EL (cell line): ENCODE measurements around the gene NELFB.

Experiments
- DNase-seq: peaks from one replicate; pipeline ENCODE4 v3.0.0-alpha.2; 2016

NELFB gene

DNA sequence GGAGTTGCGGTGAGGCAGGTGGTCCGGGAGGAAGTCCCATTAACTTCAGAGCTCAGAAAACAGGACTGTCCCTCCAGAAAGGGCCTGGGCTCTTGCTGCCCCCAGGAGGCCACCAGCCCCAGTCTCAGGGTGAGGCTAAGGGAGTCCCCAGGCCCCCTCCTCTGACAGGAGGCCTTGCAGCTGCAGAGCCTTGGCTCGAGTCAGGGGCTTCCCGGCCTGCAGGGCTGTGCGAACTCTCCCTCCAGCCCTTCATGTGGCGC lies 7.3 kb upstream of the NELFB start:
- no peak for DNase-seq

- DNase-seq = no peak
Measured at GRCh38 chr9:137250329-137251193, 4.6 kb upstream of the NELFB start.

- DNase-seq = no peak
Measured at GRCh38 chr9:137251194-137251461, 4.0 kb upstream of the NELFB start, which contains the start of gene STPG3. Gene STPG3, plus strand, starts transcription at chr9:137251286. Its CDS starts 1 bp downstream, at chr9:137251287.

DNA sequence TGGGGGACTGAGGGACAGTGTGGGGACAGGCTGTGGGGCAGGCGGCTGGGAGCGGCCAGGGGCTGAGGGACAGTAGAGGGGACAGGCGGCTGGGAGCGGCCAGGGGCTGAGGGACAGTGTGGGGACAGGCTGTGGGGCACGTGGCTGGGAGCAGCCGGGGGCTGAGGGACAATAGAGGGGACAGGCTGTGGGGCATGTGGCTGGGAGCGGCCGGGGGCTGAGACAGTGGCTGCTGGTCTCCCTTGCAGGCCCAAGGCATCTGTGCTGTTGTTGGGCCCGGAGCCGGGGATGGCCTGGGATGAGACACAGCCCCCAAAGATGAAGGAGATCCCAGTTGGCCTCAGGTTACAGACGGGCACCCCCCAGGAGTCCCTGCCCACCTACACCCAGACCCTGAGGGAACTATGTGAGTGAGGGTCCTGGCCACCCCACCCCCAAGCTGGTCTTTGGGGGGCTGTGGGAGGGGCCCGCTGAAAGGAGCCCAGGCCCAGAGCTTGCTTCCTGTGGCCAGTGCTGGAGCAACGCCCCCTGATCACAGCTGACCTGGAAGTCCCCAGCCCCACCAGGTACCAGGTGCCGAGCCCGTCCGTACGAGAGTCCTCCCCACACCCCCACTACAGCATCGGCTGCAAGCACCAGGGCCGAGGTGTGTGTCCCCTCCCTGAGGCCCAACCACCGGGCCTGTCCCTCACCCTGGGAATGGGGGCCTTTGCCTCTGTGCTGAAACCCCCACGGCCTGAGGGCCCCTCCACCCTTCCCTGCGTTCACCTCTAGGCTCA lies 3.4 kb upstream of the NELFB start:
- no peak for DNase-seq

DNA sequence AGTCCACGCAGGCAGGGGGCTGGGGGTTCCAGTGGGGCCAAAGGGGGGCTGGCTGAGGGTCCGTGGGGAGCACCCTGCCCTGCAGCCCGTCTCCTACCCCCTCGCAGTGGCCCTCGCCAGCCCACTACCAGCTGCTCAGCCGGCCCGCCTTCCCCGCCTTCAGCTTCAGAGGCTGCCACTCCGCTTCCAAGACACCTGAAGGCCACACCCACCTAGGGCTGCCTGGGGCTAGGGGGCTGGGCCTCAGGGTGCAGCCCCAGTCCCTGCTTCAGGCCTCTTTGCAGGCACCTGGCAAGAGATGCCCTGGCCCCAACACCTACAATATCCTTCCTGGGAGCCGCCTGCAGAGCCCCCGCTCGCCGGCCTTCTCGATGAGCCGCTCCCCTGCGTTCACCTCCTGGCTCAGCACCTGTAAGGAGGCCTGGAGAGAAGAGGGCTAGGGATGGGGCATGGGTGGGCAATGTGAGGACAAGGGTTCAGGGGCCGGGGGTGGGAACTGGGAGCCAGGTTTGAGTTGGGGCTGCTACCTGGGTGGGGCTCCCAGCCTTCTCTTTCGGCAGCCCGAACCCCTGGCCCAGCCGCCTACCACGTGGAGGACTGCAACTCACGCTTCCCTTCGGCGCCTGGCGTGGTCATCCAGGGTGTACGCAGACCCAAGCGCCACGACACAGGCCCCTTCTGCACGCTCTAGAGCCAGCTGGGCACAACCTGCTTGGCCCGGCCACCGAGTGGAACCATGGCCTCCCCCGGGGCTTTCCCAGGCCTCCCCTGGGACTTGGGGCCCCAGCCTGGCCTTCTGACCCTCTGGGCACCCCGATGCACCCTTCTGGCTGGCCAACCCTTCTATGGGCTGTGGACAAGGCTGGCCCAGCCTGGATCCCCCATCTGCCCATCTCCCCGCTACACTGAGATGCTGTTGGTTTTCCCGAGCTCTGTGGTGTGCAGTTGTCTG lies 2.3 kb upstream of the NELFB start:
- DNase-seq = no peak

DNA sequence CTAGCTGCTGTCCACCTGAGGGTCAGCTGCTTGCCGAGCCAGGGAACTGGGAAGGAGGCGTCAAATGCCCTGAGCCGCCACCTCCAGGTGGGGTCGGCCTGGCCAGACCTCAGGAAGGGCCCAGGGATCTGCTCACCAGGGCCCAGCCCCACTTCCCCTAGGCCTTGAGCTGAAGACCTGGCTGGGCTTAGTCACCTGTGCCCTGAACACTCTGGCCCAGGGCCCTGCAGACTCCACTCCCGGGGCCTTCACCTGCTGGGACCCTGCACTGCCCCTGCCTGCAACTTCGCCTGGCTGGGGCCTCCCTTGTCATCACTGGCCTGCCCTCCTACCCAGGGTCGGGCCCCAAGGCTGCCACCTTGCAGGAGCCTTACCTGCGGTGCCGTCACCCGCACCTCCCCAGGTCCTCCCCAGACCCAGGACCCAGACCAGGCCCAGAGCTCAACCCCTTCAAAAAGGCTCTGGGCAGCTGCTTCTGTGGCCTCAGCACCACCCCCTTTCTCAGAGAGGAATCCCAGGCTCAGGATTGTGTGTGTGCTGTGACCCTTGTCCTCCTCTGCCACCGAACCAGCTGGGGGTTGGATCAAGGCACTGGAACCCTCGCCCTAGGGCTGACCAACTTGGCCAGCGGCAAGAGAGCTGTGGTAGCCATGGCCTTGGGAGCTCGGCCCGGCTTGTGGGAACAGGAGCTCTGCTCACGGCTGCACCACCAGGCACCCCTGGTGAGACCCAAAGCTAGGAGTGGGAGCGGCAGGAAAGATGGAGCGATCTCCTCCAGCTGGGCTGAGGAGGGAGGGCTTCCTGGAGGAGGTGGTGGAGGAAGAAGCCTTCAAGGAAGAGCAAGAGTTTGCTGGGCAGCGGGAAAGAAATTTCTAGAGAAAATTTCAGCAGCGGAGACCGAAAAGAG lies 1.2 kb upstream of the NELFB start:
- no peak for DNase-seq

- peak; percentile 51 for DNase-seq
Measured at GRCh38 chr9:137255448-137256114, 454 bp downstream of the NELFB start.

DNA sequence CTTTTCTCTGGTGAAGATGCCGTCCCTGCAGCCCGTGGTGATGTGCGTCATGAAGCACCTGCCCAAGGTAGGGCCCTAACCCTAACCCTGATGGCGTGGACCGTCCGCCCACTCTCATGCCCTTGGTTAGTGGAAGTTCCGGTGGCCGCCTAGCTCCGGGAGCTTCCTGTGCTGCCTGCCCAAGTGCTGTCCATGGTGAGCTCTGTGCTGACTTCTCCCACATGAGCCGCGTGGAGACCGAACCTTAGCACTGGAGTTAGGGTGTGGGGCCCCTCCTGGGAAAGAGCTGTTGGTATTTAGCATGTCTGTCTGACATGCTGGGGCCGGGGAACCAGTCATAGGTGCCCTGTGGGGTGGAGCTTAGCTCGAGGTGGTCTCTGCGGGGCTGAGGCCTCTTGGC lies 1.2 kb downstream of the NELFB start:
- no peak for DNase-seq

- no peak for DNase-seq
Measured at GRCh38 chr9:137256856-137257255, 1.7 kb downstream of the NELFB start.

- DNase-seq = peak; percentile 41
Measured at GRCh38 chr9:137262173-137262908, 7.2 kb downstream of the NELFB start.

DNA sequence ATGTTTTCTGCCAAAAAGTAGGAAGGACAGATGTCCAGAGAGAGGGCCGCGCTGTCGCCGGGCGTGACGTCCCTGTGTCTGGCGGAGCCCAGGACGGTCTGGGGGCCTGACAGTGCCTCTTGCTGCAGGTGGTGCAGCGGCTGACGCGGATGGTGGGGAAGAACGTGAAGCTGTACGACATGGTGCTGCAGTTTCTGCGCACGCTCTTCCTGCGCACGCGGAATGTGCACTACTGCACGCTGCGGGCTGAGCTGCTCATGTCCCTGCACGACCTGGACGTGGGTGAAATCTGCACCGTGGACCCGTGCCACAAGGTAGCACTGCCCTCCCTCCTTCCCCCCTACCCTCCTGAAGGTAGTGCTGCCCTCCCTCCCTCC lies 7.8 kb downstream of the NELFB start:
- DNase-seq = no peak

DNA sequence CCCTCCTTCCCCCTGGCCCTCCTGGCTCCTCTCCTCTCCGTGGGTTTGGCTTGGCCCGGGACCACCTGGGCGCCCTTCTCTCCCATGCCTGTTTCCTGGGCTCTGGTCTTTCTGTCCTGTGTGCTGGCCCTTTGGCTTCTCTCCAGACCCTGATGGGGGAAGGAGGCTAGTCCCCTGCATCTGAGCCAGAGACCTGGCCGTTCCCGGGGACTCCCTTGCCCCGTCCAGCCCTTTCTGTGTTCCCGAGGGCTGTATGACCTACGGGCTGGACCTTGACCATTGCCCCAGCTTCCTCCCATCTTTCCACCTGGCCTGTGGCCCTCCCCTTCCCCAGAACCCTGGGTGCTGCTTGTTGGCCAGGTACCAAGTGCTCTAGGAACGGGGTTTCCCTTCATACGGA lies 8.4 kb downstream of the NELFB start:
- no peak for DNase-seq

DNA sequence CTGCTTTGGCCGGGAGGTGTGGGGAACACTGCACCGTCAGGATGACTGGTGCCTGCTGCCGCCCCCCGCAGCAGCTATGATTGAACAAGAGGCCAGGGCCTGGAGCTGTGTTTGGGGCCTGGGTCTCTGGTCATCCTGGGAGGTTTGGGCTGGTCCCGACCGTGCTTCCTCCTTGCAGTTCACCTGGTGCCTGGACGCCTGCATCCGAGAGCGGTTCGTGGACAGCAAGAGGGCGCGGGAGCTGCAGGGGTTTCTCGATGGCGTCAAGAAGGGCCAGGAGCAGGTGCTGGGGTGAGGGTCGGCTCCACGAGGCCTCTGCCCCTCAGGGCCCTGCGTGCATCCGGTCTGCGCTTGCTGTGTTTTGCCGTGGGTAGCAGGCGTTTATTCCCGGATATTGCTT lies 8.9 kb downstream of the NELFB start:
- no peak for DNase-seq

GRCh38 chr9:137265496-137266161 lies 10.5 kb downstream of the NELFB start:
- DNase-seq = no peak

GRCh38 chr9:137266162-137266527 lies 11.0 kb downstream of the NELFB start:
- no peak for DNase-seq

GRCh38 chr9:137266585-137267453 lies 11.7 kb downstream of the NELFB start:
- DNase-seq = no peak

DNA sequence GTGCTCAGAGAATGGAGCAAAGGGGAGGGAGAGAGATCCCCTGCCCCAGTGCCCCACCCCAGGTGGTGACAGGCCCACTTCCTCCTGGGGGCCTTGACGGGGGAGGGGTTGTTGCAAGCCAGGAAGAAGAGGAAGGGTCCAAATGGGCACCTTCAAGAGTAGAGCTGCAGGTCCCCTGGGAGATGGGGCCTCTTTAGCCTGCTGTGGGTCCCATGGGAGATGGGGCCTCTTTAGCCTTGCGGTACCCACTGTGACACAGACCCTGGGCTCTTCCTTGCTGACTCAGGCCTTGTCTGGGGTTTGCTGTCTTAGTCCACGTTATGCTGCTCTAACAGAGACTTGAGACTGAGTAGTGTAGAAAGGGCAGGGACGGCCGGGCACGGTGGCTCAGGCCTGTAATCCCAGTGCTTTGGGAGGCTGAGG lies 12.8 kb downstream of the NELFB start:
- DNase-seq = no peak

GRCh38 chr9:137268538-137269201 lies 13.5 kb downstream of the NELFB start:
- no peak for DNase-seq

DNA sequence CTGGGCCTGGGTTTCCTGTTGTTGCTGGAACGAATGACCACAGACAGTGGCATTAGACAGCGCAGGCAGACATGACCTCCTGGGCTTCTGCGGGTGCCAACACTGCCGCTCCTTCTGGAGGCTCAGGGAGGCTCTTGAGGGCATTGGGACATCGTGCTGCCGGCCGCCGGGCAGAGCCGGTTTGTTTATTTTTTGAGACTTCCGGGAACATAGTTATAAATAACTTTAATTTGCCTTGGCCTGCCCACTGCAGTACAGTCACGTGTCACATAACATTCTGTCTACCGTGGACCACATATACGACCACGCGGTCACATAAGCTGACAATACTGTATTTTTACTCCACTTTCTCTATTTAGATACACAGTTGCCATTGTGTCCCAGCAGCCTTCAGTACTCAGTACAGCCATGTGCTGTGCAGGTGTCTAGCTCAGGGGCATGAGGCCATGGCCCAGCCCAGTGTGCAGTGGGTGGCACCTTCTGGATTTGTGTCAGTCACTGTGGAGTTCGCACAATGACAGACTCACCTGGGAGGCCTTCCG lies 14.2 kb downstream of the NELFB start:
- peak; percentile 48 for DNase-seq
